ENCODE results near the gene GPR137B. TPM values are rescaled to one million over a fixed set of nuclear protein-coding genes. Genes with fewer than 3 reads are reported as not detected.

The GPR137B gene
- total and polyA plus RNA-seq, 2 experiments from 2014 or later, result 4.5 to 11.1 TPM

GRCh38 chr1:236228411-236228810 lies 86.1 kb downstream of the GPR137B start:
- no peaks in the 10 kb centered on the region for H3K9me2 ChIP-seq (ENCODE audit: insufficient read depth)
- ATAC-seq (no peak), DNase-seq (ENCODE audit: low spot score) (no peak)
- H3K4me2 ChIP-seq, result no peak overlapping the region
- TF ChIP-seq STAT1 (IDR thresholded peaks at IDR 0.05; ENCODE audit: unreplicated experiment), result no peak
- no peak for TF ChIP-seq CTCF (conservative IDR thresholded peaks at IDR 0.05; ENCODE audit: low read depth in 2 of 2)
- no peak for TF ChIP-seq ZNF331 (CRISPR knock-in tag; IDR thresholded peaks at IDR 0.05; ENCODE audit: low read depth)
- H3K27ac ChIP-seq (ENCODE audit: low read depth), result no peak overlapping the region
- Mint-ChIP-seq H3K9me3 (no peaks in the 10 kb centered on the region), H3K4me3 (no peak overlapping the region), H3K27me3 (ENCODE audit: insufficient read depth, low read depth, poor library complexity) (no peaks in the 10 kb centered on the region), H3K36me3 (ENCODE audit: low read depth) (no peaks in the 10 kb centered on the region), H3K4me1 (no peaks in the 10 kb centered on the region), H3K27ac (no peak overlapping the region)
- H3K4me3 ChIP-seq, result no peak overlapping the region
- no peak overlapping the region for H2AFZ ChIP-seq
- H3K79me2 ChIP-seq (replicated peaks; ENCODE audit: insufficient read depth), result no peaks in the 10 kb centered on the region
- H3K36me3 ChIP-seq (ENCODE audit: insufficient read depth), result no peaks in the 10 kb centered on the region
- H3K4me1 ChIP-seq (ENCODE audit: insufficient read depth), result no peaks in the 10 kb centered on the region
- no peaks in the 10 kb centered on the region for H3K27me3 ChIP-seq (ENCODE audit: insufficient read depth)
- H3F3A ChIP-seq (replicated peaks; ENCODE audit: low read depth), result no peaks in the 10 kb centered on the region
- H4K20me1 ChIP-seq (replicated peaks; ENCODE audit: insufficient read depth), result no peaks in the 10 kb centered on the region

GRCh38 chr1:236235116-236235515 lies 92.8 kb downstream of the GPR137B start:
- no peaks in the 10 kb centered on the region for H4K20me1 ChIP-seq (replicated peaks; ENCODE audit: insufficient read depth)
- TF ChIP-seq JUNB (IDR thresholded peaks at IDR 0.05; ENCODE audit: unreplicated experiment), result no peak
- no peak for TF ChIP-seq REST (IDR thresholded peaks at IDR 0.05; ENCODE audit: unreplicated experiment)
- TF ChIP-seq CTCF (conservative IDR thresholded peaks at IDR 0.05; ENCODE audit: low read depth in 2 of 2), result no peak
- no peak for TF ChIP-seq NANOG (IDR thresholded peaks at IDR 0.05; ENCODE audit: borderline replicate concordance)
- no peak for TF ChIP-seq EZH2 (IDR thresholded peaks at IDR 0.05; ENCODE audit: low read depth, unreplicated experiment)
- TF ChIP-seq POLR2AphosphoS5 (IDR thresholded peaks at IDR 0.05; ENCODE audit: low read depth), result no peak
- no peaks in the 10 kb centered on the region for H3K27me3 ChIP-seq (ENCODE audit: insufficient read depth)
- no peaks in the 10 kb centered on the region for H3K36me3 ChIP-seq (ENCODE audit: insufficient read depth)
- H3K4me2 ChIP-seq, result no peak overlapping the region
- no peak overlapping the region; the same call in 1 of the 2 replicates for H3K27ac Mint-ChIP-seq
- no peaks in the 10 kb centered on the region for H3F3A ChIP-seq (replicated peaks; ENCODE audit: low read depth)
- H3K9me2 ChIP-seq (ENCODE audit: insufficient read depth), result no peaks in the 10 kb centered on the region
- no peak overlapping the region for H3K4me3 ChIP-seq
- ATAC-seq, result no peak
- no peaks in the 10 kb centered on the region for H3K79me2 ChIP-seq (replicated peaks; ENCODE audit: insufficient read depth)
- no peaks in the 10 kb centered on the region for H3K4me1 ChIP-seq (ENCODE audit: insufficient read depth)
- no peak overlapping the region for H3K27ac ChIP-seq (ENCODE audit: low read depth)
- H3K9me3 Mint-ChIP-seq, result no peaks in the 10 kb centered on the region
- no peak overlapping the region for H3K4me3 Mint-ChIP-seq
- H3K36me3 Mint-ChIP-seq (ENCODE audit: low read depth), result no peaks in the 10 kb centered on the region
- no peak overlapping the region for H2AFZ ChIP-seq
- no peak for DNase-seq (ENCODE audit: low spot score)
- no peaks in the 10 kb centered on the region for H3K27me3 Mint-ChIP-seq (ENCODE audit: insufficient read depth, low read depth, poor library complexity)
- H3K4me1 Mint-ChIP-seq, result no peaks in the 10 kb centered on the region
